Upper lobe of left lung (tissue), 6 donors: ENCODE measurements around the gene AVPI1. TPM values are rescaled to one million over a fixed set of nuclear protein-coding genes. Genes with fewer than 3 reads are reported as not detected.

ENCODE experiments used
- ATAC-seq, 2 donors: fragments of 200-7000 bp; cut with Tn5 transposase; one replicate each; pipeline ENCODE4 v1.9.1; 2022; ENCODE audit warnings: mild to moderate bottlenecking in 2 of 2, moderate library complexity in 2 of 2; ENCODE audit not compliant: low FRiP score in 2 of 2
- DNase-seq, 2 donors: peaks; one replicate each; pipeline ENCODE4 v3.0.0-alpha.2; 2019 to 2020
- H3K27ac ChIP-seq, 4 donors: fragments of 200-600 bp; sonication (generic); one replicate each; pipeline ENCODE4 v1.5.1; 2016 to 2019
- H3K27me3 ChIP-seq, 4 donors: fragments of 200-600 bp; sonication (generic); one replicate each; pipeline ENCODE4 v1.5.1; 2017 to 2019
- H3K36me3 ChIP-seq, 4 donors: fragments of 200-600 bp; sonication (generic); one replicate each; pipeline ENCODE4 v1.5.1; 2016 to 2019
- H3K4me1 ChIP-seq, 4 donors: fragments of 200-600 bp; sonication (generic); one replicate each; pipeline ENCODE4 v1.5.1; 2018 to 2019
- H3K4me3 ChIP-seq, 4 donors: fragments of 200-600 bp; sonication (generic); one replicate each; pipeline ENCODE4 v1.5.1; 2017 to 2019; ENCODE audit warnings: mild to moderate bottlenecking in 2 of 4, moderate library complexity in 1 of 4
- H3K9me3 ChIP-seq, 4 donors: fragments of 200-600 bp; sonication (generic); one replicate each; pipeline ENCODE4 v1.5.1; 2018 to 2019
- CTCF ChIP-seq, 6 experiments: fragments of 450-650 bp in 4 of 6; fragments of 200-600 bp in 2 of 6; sonication (generic) in 2 of 6; IDR thresholded peaks; one replicate each; pipeline ENCODE4 v1.5.1; 2016 to 2019; ENCODE audit warnings: antibody characterized with exemption in 6 of 6
- EP300 ChIP-seq, 4 donors: sonication (generic); formaldehyde crosslinking; IDR thresholded peaks; one replicate each; pipeline ENCODE4 v1.5.1; 2017; ENCODE audit warnings: antibody characterized with exemption in 4 of 4, control low read depth in 2 of 4
- POLR2A ChIP-seq, 4 donors: fragments of 450-650 bp; IDR thresholded peaks; one replicate each; pipeline ENCODE4 v1.5.1; 2016 to 2017; ENCODE audit warnings: antibody characterized with exemption in 4 of 4, mild to moderate bottlenecking in 2 of 4
- POLR2AphosphoS5 ChIP-seq, 2 donors: sonication (generic); formaldehyde crosslinking; IDR thresholded peaks; one replicate each; pipeline ENCODE4 v1.5.1; 2017; ENCODE audit warnings: antibody characterized with exemption in 2 of 2
- WGBS, 2 donors: methylation state at CpG; one replicate each; pipeline ENCODE4 v1.1.5; 2017 to 2018; 5-methylcytosine and 5-hydroxymethylcytosine counted together
- total RNA-seq, 6 donors: library from RNA; depleted of rRNA in 4 of 6; stranded (reverse); fragments of >200 nt in 4 of 6; gene quantifications; one replicate each; pipeline versions ENCODE4 v1.1.0 to v1.2.1, GENCODE V29; 2016 to 2021
- donor health status: DM: no; HTN: no; CAD: no; lungs with moderate emphysema.
- donor health status: DM: no; HTN: yes; CAD: no; lungs with severe emphysema.

AVPI1 gene
- total RNA-seq, 6 donors from 2014 or later, result 25.2 to 62.5 (median 45.0) TPM

- DNase-seq (no peak), ATAC-seq (no peak)
- no peaks in the 10 kb centered on the region for H3K27me3 ChIP-seq
- peak overlapping the region in 2 of 4 donors; percentile 35 to 39 for H3K27ac ChIP-seq
- H3K36me3 ChIP-seq, result no peaks in the 10 kb centered on the region
- H3K4me3 ChIP-seq, result no peak overlapping the region
- no peaks in the 10 kb centered on the region for H3K9me3 ChIP-seq
- H3K4me1 ChIP-seq, result peaks cover 4 to 8% (median 6%) of the 10 kb centered on the region in 4 donors
- WGBS, 2 donors, result 63 to 75% methylated on average over 4 of the region's 4 CpGs
- TF ChIP-seq POLR2A (IDR thresholded peaks at IDR 0.05) (no peak), CTCF (IDR thresholded peaks at IDR 0.05) (no peak), EP300 (IDR thresholded peaks at IDR 0.05) (no peak), POLR2AphosphoS5 (IDR thresholded peaks at IDR 0.05) (no peak)
Measured at GRCh38 chr10:97627731-97628130, 59.3 kb downstream of the AVPI1 start.

Other genes with a start within 250 kb of the AVPI1 start
- 10 to 100 TPM; 19.5 to 30.4 (median 28.1) TPM for gene EXOSC1, start 241.2 kb downstream of the AVPI1 start, total RNA-seq
- 10 to 100 TPM; 40.0 to 84.7 (median 60.1) TPM for gene ZDHHC16, start 241.1 kb downstream of the AVPI1 start, total RNA-seq
- gene MMS19, start 188.8 kb downstream of the AVPI1 start, total RNA-seq, result 100 to 1,000 TPM in 1 of 6 donors, 10 to 100 TPM in 5; 62.5 to 148 (median 77.0) TPM
- gene UBTD1, start 188.3 kb downstream of the AVPI1 start, total RNA-seq, result 10 to 100 TPM; 40.6 to 93.1 (median 67.3) TPM
- 1 to 10 TPM in 3 of 6 donors, under 1 TPM in 2, not detected in 1; 0.67 to 2.4 (median 1.1) TPM for gene ANKRD2, start 114.5 kb downstream of the AVPI1 start, total RNA-seq
- gene HOGA1, start 102.9 kb downstream of the AVPI1 start, total RNA-seq, result 1 to 10 TPM in 5 of 6 donors, under 1 TPM in 1; 0.39 to 4.2 (median 1.9) TPM
- gene C10orf62, start 97.5 kb downstream of the AVPI1 start, total RNA-seq, result 1 to 10 TPM in 1 of 6 donors, under 1 TPM in 1, not detected in 4; 0.20 to 7.3 TPM
- gene MORN4, start 53.7 kb downstream of the AVPI1 start, total RNA-seq, result 1 to 10 TPM; 1.3 to 7.7 (median 3.2) TPM
- gene PI4K2A, start 46.6 kb downstream of the AVPI1 start, total RNA-seq, result 10 to 100 TPM; 22.0 to 34.4 (median 28.6) TPM
- 10 to 100 TPM; 18.2 to 62.7 (median 31.8) TPM for gene MARVELD1, start 26.5 kb upstream of the AVPI1 start, total RNA-seq
- 10 to 100 TPM; 20.5 to 51.3 (median 26.4) TPM for gene ZFYVE27, start 49.9 kb upstream of the AVPI1 start, total RNA-seq
- gene SFRP5, start 84.8 kb upstream of the AVPI1 start, total RNA-seq, result 10 to 100 TPM in 1 of 6 donors, 1 to 10 TPM in 4, under 1 TPM in 1; 0.69 to 14.9 (median 3.6) TPM
- 1 to 10 TPM; 1.0 to 2.6 (median 1.1) TPM for gene GOLGA7B, start 162.6 kb upstream of the AVPI1 start, total RNA-seq